Liver (tissue), 9 donors: ENCODE data around the gene BLM. TPM values are rescaled to one million over a fixed set of nuclear protein-coding genes. Genes with fewer than 3 reads are reported as not detected.

Experiments used
- DNase-seq: peaks from one replicate; pipeline ENCODE4 v3.0.0-alpha.2; 2017; ENCODE audit warnings: low spot score
- H3K27ac ChIP-seq, 2 donors: one replicate each; pipeline ENCODE4 v1.7.0; 2013; ENCODE audit warnings: inconsistent platforms in 2 of 2, low read length in 2 of 2, control low read depth in 1 of 2, low read depth in 1 of 2, mild to moderate bottlenecking in 1 of 2
- H3K27me3 ChIP-seq, 4 donors: one replicate each; pipeline versions ENCODE4 v1.6.1 to v1.7.0; 2013; ENCODE audit warnings: low read length in 3 of 4, inconsistent platforms in 1 of 4, mild to moderate bottlenecking in 1 of 4, moderate library complexity in 1 of 4; ENCODE audit not compliant: control insufficient read depth in 4 of 4, insufficient read depth in 4 of 4
- H3K36me3 ChIP-seq, 4 donors: one replicate each; pipeline versions ENCODE4 v1.6.1 to v1.7.0; 2013; ENCODE audit warnings: low read length in 3 of 4, mild to moderate bottlenecking in 3 of 4, low read depth in 1 of 4, moderate library complexity in 1 of 4; ENCODE audit not compliant: control insufficient read depth in 4 of 4, insufficient read depth in 3 of 4
- H3K4me1 ChIP-seq, 4 donors: one replicate each; pipeline versions ENCODE4 v1.6.1 to v1.7.0; 2013; ENCODE audit warnings: low read length in 3 of 4, mild to moderate bottlenecking in 3 of 4, moderate library complexity in 1 of 4; ENCODE audit not compliant: control insufficient read depth in 4 of 4, insufficient read depth in 4 of 4
- H3K4me3 ChIP-seq, 3 donors: one replicate each; pipeline versions ENCODE4 v1.6.1 to v1.7.0; 2013; ENCODE audit warnings: low read length in 3 of 3, control low read depth in 1 of 3, low read depth in 1 of 3, mild to moderate bottlenecking in 1 of 3
- H3K9ac ChIP-seq, 2 donors: one replicate each; pipeline ENCODE4 v1.7.0; 2013; ENCODE audit warnings: low read length in 2 of 2, mild to moderate bottlenecking in 2 of 2, moderate library complexity in 2 of 2, control low read depth in 1 of 2, low read depth in 1 of 2
- H3K9me3 ChIP-seq, 4 donors: one replicate each; pipeline versions ENCODE4 v1.6.1 to v1.7.0; 2013; ENCODE audit warnings: low read length in 3 of 4; ENCODE audit not compliant: control insufficient read depth in 4 of 4
- ATF3 ChIP-seq: IDR thresholded peaks from 2 replicates; pipeline ENCODE4 v1.6.1; 2016; ENCODE audit warnings: antibody characterized with exemption
- CTCF ChIP-seq: fragments of 150-350 bp; IDR thresholded peaks from 2 replicates; pipeline ENCODE4 v1.5.1; 2017; ENCODE audit warnings: improper control_type of control experiment, low read depth, low read length; ENCODE audit not compliant: missing input control
- EGR1 ChIP-seq, 2 donors: IDR thresholded peaks; 2 replicates each; pipeline ENCODE4 v1.6.1; 2016 to 2018; ENCODE audit warnings: antibody characterized with exemption in 2 of 2, low read depth in 2 of 2
- FOXA1 ChIP-seq: IDR thresholded peaks from 2 replicates; pipeline ENCODE4 v1.6.1; 2016; ENCODE audit warnings: antibody characterized with exemption
- FOXA2 ChIP-seq: IDR thresholded peaks from 2 replicates; pipeline ENCODE4 v1.6.1; 2016; ENCODE audit warnings: antibody characterized with exemption
- HNF4G ChIP-seq: IDR thresholded peaks from 2 replicates; pipeline ENCODE4 v1.6.1; 2016; ENCODE audit warnings: antibody characterized with exemption
- JUND ChIP-seq, 2 donors: IDR thresholded peaks; 2 replicates each; pipeline ENCODE4 v1.6.1; 2016; ENCODE audit warnings: antibody characterized with exemption in 2 of 2
- MAX ChIP-seq: IDR thresholded peaks from 2 replicates; pipeline ENCODE4 v1.6.1; 2016; ENCODE audit warnings: antibody characterized with exemption
- NR2F2 ChIP-seq: IDR thresholded peaks from 2 replicates; pipeline ENCODE4 v1.6.1; 2016; ENCODE audit warnings: antibody characterized with exemption
- RAD21 ChIP-seq, 2 donors: IDR thresholded peaks; 2 replicates each; pipeline ENCODE4 v1.6.1; 2016; ENCODE audit warnings: antibody characterized with exemption in 2 of 2, mild to moderate bottlenecking in 2 of 2
- REST ChIP-seq: IDR thresholded peaks from 2 replicates; pipeline ENCODE4 v1.6.1; 2016; ENCODE audit warnings: antibody characterized with exemption, mild to moderate bottlenecking
- RXRA ChIP-seq, 2 donors: IDR thresholded peaks; 2 replicates each; pipeline ENCODE4 v1.6.1; 2017 to 2018; ENCODE audit warnings: antibody characterized with exemption in 2 of 2, mild to moderate bottlenecking in 1 of 2
- TAF1 ChIP-seq: conservative IDR thresholded peaks from 2 replicates; pipeline ENCODE4 v1.6.1; 2016; ENCODE audit warnings: antibody characterized with exemption, mild to moderate bottlenecking
- YY1 ChIP-seq: IDR thresholded peaks from 2 replicates; pipeline ENCODE4 v1.6.1; 2016; ENCODE audit warnings: antibody characterized with exemption, mild to moderate bottlenecking
- ZBTB33 ChIP-seq: IDR thresholded peaks from 2 replicates; pipeline ENCODE4 v1.6.1; 2016; ENCODE audit warnings: antibody characterized with exemption
- WGBS: extraction: QIAGEN DNeasy Blood & Tissue Kit; methylation state at CpG from one replicate; pipeline ENCODE4 v1.1.7; 2013; 5-methylcytosine and 5-hydroxymethylcytosine counted together
- polyA plus RNA-seq, 2 donors: library from polyadenylated mRNA; stranded (reverse) in 1 of 2; unstranded in 1 of 2; fragments of 200-250 nt in 1 of 2; fragments of >200 nt in 1 of 2; fragmentation: Nextera tagmentation in 1 of 2; extraction: Ambion mirVana in 1 of 2; gene quantifications; one replicate each; pipeline versions ENCODE4 v1.2.1 to v1.2.3, GENCODE V29; 2013 to 2015
- total RNA-seq, 2 donors: library from RNA; depleted of rRNA; stranded (reverse); fragments of >200 nt; gene quantifications; one replicate each; pipeline ENCODE4 v1.2.3, GENCODE V29; 2014
- donor health status: healthy.
- donor health status: healthy.
- donor health status: healthy.
- donor health status: healthy.
- donor health status: healthy.

BLM gene
- total and polyA plus RNA-seq, 4 donors: 0.33 to 15.1 (median 0.41) TPM

- H3K36me3 ChIP-seq: no peaks in the 10 kb centered on the region
These were observed 56.3 kb downstream of the BLM start for GRCh38 chr15:90773485-90773884.

GRCh38 chr15:90774731-90775514, 57.8 kb downstream of the BLM start:
- no peaks in the 10 kb centered on the region for H3K27me3 ChIP-seq
- no peak overlapping the region for H3K9ac ChIP-seq
- no peak for TF ChIP-seq MAX
- TF ChIP-seq EGR1 (IDR thresholded peaks at IDR 0.05; ENCODE audit: low read depth in 2 of 2): no peak
- no peak for TF ChIP-seq YY1
- TF ChIP-seq RXRA (IDR thresholded peaks at IDR 0.05): no peak
- no peak for TF ChIP-seq ATF3
- no peak for TF ChIP-seq ZBTB33
- no peak for TF ChIP-seq REST
- no peak for TF ChIP-seq FOXA2
- TF ChIP-seq TAF1: no peak
- no peak for TF ChIP-seq HNF4G
- H3K9me3 ChIP-seq: no peaks in the 10 kb centered on the region
- DNase-seq: no peak
- WGBS: 82% methylated on average over 5 of the region's 5 CpGs
- H3K36me3 ChIP-seq: no peaks in the 10 kb centered on the region
- H3K27ac ChIP-seq: no peak overlapping the region
- no peaks in the 10 kb centered on the region for H3K4me1 ChIP-seq
- H3K4me3 ChIP-seq: no peak overlapping the region

More at GRCh38 chr15:90773485-90773884, 56.3 kb downstream of the BLM start:
- TF ChIP-seq JUND (IDR thresholded peaks at IDR 0.05) (no peak), CTCF (no peak), RAD21 (IDR thresholded peaks at IDR 0.05) (no peak), FOXA2 (no peak), FOXA1 (no peak), NR2F2 (no peak)
- WGBS: 97% methylated on average over 1 of the region's 1 CpG
- H3K9me3 ChIP-seq: no peaks in the 10 kb centered on the region
- no peak overlapping the region for H3K4me3 ChIP-seq
- no peak for DNase-seq
- H3K27me3 ChIP-seq: no peaks in the 10 kb centered on the region
- no peaks in the 10 kb centered on the region for H3K4me1 ChIP-seq
- no peak overlapping the region for H3K27ac ChIP-seq
- H3K9ac ChIP-seq: no peak overlapping the region
